GM21825 (cell line): ENCODE data around the gene ZNF112.

ENCODE experiments used
- ATAC-seq: cut with Tn5 transposase; IDR thresholded peaks from one replicate; pipeline ENCODE4 v1.9.1; 2021; ENCODE audit warnings: mild to moderate bottlenecking, moderate library complexity; ENCODE audit not compliant: unreplicated experiment

Gene ZNF112

GRCh38 chr19:44284968-44285367 lies 71.5 kb downstream of the ZNF112 start:
- no peak for ATAC-seq

DNA sequence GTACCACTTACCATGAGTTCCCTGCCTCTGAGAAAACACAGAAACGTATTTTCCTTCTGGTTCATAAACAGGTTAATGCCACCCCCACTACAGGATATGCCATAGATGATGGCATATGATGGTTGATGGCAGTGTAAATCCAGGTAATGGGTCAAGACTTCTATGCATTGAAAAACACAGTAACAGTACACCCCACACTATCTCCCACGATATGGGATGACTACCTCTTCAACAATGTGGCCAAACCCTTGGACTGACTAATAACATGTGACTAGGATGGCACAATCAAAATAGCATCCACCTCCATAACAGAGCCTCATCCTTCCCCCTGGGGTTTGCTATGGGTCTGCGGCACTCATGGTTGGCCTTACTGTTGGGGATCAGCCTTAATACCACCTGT lies 73.6 kb downstream of the ZNF112 start:
- ATAC-seq, result no peak

DNA sequence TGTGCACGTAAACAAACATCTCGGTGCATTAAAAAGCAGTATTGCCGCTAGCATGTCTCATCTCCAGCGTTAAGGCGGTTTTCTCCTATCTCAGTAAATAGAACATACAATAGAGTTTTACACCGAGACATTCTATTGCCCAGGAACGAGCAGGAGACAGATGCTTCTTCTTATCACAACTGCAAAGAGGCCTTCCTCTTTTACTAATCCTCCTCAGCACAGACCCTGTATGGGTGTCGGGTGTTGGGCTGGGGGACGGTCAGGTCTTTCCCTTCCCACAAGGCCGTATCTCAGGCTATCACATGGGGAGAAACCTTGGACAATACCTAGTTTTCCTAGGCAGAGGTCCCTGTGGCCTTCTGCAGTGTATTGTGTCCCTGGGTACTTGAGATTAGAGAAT lies 75.6 kb downstream of the ZNF112 start:
- no peak for ATAC-seq

DNA sequence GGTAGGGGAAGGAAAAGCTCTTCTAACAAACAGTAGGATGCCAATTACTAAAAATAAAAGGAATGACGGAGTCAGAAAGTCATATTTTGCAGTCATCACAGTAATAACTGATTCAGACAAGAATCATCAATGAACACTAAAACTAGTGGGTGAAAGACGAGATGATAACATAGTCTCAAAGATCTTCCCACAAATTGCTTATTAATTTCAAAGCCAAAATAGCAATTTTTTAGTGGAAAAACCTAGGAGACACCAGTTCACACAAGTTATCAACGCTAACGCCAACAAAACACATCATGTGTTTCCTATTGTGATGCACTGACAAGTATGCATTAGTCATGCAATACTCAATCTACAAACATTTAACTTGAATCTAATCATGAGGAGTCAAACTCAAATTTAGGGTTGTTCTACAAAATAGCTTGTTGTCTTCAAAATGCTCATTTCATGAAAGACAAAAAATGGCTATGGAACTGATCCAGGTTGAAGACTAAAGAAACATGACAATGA lies 78.2 kb downstream of the ZNF112 start:
- ATAC-seq, result no peak

GRCh38 chr19:44277331-44277730 lies 79.1 kb downstream of the ZNF112 start:
- ATAC-seq, result no peak
